A549 (cell line): ENCODE measurements around the gene TANK.
"Not testable (repeated sequence)": the region's sequence is repeated elsewhere in the genome, so short reads cannot be mapped to it uniquely, and the experiment has no call there.

Experiments
- CHD2 ChIP-seq: fragments of 150-350 bp; IDR thresholded peaks from 2 replicates; pipeline ENCODE4 v1.6.1; 2014; ENCODE audit warnings: low read length; ENCODE audit not compliant: partially characterized antibody
- CTCF ChIP-seq: fragments of >200 bp; sonication (Bioruptor Twin); formaldehyde crosslinking; IDR thresholded peaks from 3 replicates; pipeline ENCODE4 v1.5.1; 2016
- EP300 ChIP-seq, 2 experiments: fragments of >200 bp; sonication (Bioruptor Twin); formaldehyde crosslinking; IDR thresholded peaks; 2 replicates in 1 of 2; 3 replicates in 1 of 2; pipeline ENCODE4 v1.6.1; 2016 to 2017
- KDM5A ChIP-seq: fragments of 200-600 bp; sonication (generic); IDR thresholded peaks from 2 replicates; pipeline ENCODE4 v1.6.1; 2016; ENCODE audit warnings: antibody characterized with exemption, mild to moderate bottlenecking
- RAD21 ChIP-seq, 2 experiments: fragments of >200 bp in 1 of 2; sonication (Bioruptor Twin) in 1 of 2; formaldehyde crosslinking in 1 of 2; IDR thresholded peaks in 1 of 2; conservative IDR thresholded peaks in 1 of 2; 2 replicates in 1 of 2; 3 replicates in 1 of 2; pipeline ENCODE4 v1.6.1; 2012 to 2018; ENCODE audit warnings: inconsistent platforms in 1 of 2
- REST ChIP-seq: fragments of 200-600 bp; sonication (generic); IDR thresholded peaks from 2 replicates; pipeline ENCODE4 v1.6.1; 2016; ENCODE audit warnings: antibody characterized with exemption, mild to moderate bottlenecking, moderate library complexity
- RNF2 ChIP-seq: fragments of 200-600 bp; sonication (generic); IDR thresholded peaks from 2 replicates; pipeline ENCODE4 v1.6.1; 2016; ENCODE audit warnings: low read depth, mild to moderate bottlenecking, antibody characterized with exemption, moderate library complexity, borderline replicate concordance
- SMC3 ChIP-seq: fragments of >200 bp; sonication (Bioruptor Twin); formaldehyde crosslinking; IDR thresholded peaks from 3 replicates; pipeline ENCODE4 v1.6.1; 2018; ENCODE audit warnings: inconsistent platforms
- USF2 ChIP-seq: fragments of 450-650 bp; IDR thresholded peaks from 2 replicates; pipeline ENCODE4 v1.6.1; 2014; ENCODE audit warnings: antibody characterized with exemption

DNA sequence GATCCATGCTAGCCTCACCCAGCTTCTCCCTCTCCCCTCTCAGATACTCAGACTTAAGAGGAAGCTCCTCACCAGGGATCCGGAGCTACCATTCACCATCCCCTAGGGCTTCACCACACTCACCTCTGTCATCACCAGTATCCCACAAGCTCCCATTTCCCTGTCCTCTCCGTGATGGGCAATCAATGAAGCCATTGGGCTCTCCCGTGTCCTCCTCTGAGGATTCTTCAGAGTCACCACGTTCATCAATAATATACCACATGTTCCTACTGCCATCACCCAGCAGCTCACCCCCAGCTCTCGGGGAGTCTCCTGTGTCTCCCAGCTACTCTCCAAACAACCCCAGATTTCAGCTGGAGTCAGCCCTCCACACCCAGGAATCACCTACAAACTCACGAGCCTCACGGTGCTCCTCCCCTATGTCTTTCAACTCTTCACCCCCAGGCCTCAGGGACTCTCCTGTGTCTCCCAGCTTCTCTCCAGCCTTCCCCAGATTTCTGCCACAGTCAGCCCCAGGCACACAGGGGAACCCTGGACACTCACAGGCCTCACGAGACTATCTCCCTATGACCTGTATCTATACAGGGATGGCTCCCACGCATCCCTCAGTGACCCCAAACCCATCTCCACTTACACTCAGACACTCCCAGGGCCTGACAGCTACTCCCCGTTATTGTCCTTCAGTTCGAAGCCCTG lies 121.5 kb downstream of the TANK start:
- TF ChIP-seq USF2; CTCF; REST; RNF2; EP300 (IDR thresholded peaks at IDR 0.05); SMC3; KDM5A; RAD21 (conservative IDR thresholded peaks at IDR 0.05 in 1 of 2, IDR thresholded peaks at IDR 0.05 in 1 of 2); CHD2: not testable (repeated sequence)
